RPMI8226 (cell line): ENCODE data around the gene ZNF248.
"Not testable (repeated sequence)": the region's sequence is repeated elsewhere in the genome, so short reads cannot be mapped to it uniquely, and the experiment has no call there.

Source experiments
- DNase-seq: peaks from one replicate; pipeline ENCODE4 v3.0.0-alpha.2; 2015

The ZNF248 gene

GRCh38 chr10:37819797-37820196, 37.6 kb downstream of the ZNF248 start:
- no peak for DNase-seq

- DNase-seq: no peak
These were observed 41.1 kb downstream of the ZNF248 start for GRCh38 chr10:37816290-37816689.

- DNase-seq: no peak
These were observed 43.6 kb downstream of the ZNF248 start for GRCh38 chr10:37813763-37814162.

DNA sequence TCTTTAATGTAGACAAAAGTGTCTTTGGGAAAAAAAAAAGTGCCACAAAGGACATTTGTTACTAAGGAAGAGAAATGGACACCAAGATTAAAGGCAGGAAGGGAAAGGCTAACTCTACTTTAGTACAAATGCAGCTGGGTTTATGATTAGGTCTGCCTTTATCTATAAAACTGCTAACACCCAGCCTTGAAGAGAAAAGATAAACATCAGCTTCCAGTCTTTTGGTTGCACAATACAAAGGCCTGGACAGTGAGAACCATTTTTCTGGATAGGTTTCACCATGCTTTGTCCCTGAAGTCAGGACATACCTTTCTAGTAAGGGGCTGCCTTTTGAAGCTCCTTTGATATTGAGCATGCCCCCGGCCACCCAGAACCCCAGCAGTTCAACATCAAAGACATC, 45.1 kb downstream of the ZNF248 start:
- DNase-seq: no peak

- DNase-seq: no peak
These were observed 54.1 kb downstream of the ZNF248 start for GRCh38 chr10:37803269-37803668.

GRCh38 chr10:37801557-37801956, 55.9 kb downstream of the ZNF248 start:
- no peak for DNase-seq

- no peak for DNase-seq
These were observed 63.0 kb downstream of the ZNF248 start for GRCh38 chr10:37794305-37794976.

DNA sequence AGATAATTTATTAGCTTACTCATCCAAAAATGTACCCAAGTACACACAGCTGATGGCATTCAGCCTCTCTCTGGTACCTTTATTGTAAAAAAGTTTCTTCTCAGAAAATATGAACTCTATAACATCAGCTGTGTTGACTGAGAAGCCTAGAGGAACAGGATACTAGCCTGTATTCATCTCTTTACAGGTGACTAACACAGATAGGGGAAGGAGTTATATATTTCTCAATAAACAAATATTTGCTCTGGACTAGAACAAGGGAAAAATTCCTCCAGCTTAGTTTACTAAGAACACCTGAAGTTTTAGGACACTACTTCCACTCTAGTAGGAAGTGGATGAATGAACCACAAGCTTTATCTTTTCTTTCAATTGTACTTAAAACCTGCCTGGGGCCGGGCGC, 67.8 kb downstream of the ZNF248 start:
- DNase-seq: no peak

DNA sequence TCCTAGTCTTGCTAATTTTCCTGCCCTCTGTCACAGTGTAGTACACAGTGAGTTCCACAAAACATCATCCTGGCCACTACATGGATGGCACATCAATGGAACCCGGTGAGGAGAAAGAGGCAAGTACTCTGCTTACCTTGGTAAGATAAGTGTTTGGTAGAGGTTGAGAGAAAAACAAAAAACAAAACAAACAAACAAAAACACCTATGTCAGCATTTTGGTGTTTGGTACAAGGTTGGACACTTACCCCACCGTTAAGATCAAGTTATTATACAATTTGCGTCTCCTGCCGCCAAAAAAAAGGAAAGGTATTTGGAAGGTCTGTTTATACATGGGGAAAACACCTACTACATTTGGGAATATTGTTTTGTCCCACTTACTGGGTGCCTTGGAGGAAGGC, 72.7 kb downstream of the ZNF248 start:
- no peak for DNase-seq

DNA sequence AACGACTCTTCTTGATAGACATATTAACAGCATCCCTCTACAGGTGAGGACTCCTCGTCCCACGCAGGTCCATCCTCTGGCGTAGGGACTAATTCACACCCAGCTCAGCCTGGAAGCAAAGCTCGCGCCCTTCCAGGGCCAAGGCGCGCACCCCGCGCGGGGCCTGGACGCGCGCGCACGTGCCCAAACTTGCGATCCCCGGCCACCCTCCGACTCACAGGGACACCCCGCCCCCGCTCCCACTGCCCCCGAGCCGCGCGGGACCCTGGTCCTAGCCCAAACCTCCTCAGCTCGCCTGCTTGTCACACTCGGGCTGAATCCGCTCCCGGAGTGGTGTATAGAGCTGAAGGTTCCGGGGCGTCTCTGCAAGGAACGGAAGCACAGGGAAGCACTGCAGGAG, 76.9 kb downstream of the ZNF248 start:
- DNase-seq: no peak

DNA sequence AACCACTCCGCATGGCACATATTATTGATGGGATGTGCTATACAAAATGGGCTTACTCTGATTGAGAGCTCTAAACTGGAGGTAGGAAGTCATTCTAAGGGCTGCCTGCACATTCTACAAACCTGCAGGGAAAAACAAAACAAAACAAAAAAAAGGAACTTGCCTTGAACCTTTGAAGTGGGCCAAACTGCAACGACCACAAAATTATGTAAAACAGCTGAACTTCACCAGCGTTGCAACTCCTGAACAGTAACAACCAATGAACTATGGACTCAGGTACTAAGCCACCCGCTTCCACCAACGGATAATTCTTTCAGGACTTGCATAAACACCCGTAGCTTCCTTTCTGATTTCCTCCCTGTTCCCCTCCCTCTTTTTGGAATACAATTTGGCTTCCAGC, 80.4 kb downstream of the ZNF248 start:
- no peak for DNase-seq

DNA sequence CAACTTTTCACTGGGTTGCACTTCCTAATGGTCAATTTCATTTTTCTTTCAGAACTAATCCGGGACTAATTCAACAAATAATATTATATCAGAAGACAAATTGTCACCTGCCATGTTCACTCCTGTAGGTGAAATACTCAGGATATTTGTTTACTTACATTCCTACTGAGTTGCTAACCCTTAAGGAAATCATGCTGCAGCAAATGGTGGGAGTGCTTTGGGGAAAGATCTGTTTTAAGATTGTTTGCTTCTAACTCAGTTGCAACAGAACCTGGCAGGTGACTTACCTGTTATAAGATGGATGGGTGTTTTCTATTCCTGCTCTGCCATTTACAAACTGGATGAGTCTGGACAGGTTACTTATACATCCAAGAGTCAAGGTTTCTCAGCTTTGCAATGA, 81.8 kb downstream of the ZNF248 start:
- DNase-seq: no peak

DNA sequence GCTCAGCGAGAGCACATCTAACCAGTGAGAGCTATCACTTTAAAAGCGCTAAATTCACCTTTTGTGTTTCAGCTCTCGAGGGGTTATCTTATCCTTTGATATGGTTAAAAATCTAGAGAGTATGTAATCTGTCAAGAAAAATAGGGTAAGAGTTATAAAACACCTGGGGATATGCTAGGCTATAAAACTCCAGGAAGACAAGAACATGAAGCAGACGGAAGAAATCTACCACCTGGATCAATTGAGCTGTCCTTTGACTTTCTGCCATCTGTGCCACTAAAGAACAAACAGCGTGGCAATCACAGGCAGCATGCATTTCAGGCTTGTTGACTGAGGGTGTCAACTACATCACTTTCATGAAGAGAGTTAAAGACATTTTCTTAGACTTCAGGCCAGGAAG, 83.1 kb downstream of the ZNF248 start:
- DNase-seq: no peak

DNA sequence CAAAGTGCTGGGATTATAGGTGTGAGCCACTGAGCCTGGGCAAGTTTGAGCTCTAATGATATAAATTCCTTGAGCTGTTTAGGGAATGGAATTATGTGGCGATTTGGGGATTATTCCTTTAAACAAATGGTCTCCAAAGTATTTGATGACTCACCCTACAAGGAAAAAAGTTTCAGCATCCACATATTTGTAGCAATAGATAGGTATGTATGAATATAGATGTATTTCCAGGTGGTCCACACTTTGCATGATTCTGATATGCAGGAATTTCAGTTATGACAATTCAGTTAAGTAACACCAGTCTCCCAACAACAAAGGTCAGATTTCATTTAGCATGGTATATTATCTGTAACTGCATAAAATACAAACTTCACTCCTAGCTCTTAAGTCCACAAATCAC, 92.2 kb downstream of the ZNF248 start:
- no peak for DNase-seq

DNA sequence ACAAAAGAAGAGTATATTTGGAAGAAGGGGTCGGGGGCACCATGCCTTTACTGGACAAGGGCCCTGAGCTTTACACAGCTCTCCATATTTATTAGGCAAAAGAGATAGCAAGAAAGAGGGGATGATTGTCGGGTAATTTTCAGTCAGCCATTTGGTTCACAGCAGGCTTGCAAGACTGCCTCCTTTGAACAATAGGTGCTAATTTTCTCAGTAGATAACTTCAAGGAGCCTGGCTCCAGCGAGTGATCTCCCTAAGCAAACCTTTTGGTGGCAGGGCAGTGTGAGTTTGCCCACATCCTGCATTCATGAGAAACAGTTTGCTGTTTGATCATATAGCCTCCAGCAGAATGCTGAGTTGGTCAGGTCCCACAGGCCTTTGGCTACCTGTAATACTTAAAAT, 94.3 kb downstream of the ZNF248 start:
- DNase-seq: no peak

DNA sequence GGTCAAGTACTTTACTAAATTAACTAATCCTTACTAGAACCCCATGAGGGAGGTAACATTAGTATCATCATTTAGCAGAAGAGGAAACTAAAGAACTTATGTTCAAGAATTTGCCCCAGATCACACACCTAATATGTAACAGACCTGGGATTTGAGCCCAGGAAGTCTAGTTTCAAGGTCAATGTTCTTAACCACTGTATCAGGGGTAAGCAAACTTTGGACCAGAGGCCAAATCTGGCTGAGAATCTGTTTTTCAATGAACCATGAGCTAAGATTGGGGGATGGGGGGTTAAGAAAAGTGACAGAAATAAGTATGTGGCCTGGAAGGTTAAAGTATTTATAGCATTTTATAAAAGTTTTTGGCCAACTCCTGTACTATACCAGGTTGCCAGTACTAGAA, 95.1 kb downstream of the ZNF248 start:
- no peak for DNase-seq

DNA sequence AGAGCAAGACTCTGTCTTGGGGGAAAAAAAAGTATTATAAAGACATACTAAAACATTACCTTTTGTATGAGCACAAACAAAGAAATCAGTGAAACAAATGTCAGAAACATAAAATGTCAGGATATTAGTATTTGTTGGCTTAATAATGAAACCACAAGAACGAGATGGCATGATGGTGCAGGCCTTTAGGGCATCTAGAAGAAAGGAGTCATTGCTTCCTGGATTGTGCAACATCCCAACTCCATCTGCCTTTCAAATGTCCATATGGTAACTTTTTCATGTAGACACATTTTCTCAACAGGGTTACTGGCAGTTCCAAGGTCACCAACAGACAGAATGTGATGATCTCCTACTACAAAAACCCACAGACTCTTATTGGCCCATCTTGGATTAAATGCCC, 96.6 kb downstream of the ZNF248 start:
- no peak for DNase-seq

DNA sequence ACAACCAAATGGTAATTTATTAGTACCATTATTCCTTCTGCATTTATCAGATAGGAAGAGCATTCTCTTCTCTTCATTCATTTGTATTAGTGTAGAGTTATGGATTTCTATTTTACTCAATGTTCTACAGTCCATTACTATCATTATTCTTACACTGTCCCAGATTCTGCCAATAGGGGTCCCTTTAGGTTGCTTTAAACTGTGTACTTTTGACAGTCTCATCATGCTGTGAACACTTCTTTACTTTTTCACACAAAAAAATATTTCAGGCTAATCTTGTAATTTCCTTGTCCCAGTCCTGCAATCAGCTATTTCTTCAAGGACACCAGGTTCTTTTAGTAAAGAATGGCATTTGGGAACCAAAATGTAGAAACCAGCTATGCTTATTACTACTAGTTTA, 99.3 kb downstream of the ZNF248 start:
- no peak for DNase-seq

- DNase-seq: peak; percentile 16
These were observed 102.7 kb downstream of the ZNF248 start for GRCh38 chr10:37754538-37755323.

DNA sequence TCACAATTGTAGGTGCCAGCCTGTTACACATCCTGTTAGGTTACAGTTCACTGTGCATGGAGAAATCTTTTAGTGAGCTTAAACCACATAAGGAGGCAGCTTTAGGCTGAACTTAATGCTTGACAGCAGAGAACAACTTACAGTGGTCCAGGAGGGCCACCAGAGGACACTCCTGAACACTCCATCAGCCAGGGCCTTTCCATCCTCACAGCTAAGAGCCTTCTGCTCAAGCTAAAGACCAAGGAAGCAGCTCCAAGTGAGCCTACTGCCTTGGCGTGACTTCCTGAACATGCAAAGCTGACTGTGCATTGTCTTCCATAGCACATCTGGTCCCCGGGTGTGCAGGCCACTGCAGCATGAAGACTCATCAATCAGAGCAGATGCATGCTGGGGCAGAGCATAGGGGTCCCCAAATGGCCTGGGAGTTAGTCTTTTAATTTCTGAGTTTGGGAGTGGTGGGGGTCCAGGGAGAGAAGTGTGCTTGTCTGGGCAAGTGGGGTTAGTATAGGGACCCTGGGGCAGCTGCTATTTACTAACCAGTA, 105.0 kb downstream of the ZNF248 start:
- no peak for DNase-seq

DNA sequence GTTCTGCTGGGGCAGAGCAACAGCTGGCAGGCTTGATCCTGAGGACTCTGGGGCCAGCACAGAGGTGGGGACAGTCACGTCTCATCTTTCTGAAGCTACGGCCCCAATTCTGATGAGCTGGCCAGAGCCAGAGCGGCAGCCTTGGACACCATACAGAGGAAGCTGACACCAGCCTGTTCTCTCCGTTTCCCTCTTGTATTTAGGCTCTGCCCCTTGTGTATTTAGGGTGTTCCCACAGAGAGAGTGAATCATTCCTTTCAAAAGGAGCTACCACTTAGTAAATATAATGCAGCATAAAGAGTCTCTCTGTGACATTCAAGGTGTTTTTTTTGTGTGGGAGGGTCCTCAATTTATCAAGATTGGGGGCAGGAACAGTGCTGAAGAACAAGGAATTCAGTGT, 109.2 kb downstream of the ZNF248 start:
- no peak for DNase-seq

GRCh38 chr10:37747081-37747480, 110.3 kb downstream of the ZNF248 start:
- no peak for DNase-seq

GRCh38 chr10:37741831-37742230, 115.6 kb downstream of the ZNF248 start:
- DNase-seq: no peak

- DNase-seq: no peak
These were observed 118.2 kb downstream of the ZNF248 start for GRCh38 chr10:37739181-37739580.

GRCh38 chr10:37738241-37738640, 119.2 kb downstream of the ZNF248 start:
- DNase-seq: not testable (repeated sequence)
